Endothelial cell of umbilical vein (primary cell): Measurements from ENCODE around the gene SNHG17. TPM values are rescaled to one million over a fixed set of nuclear protein-coding genes. Genes with fewer than 3 reads are reported as not detected.

ENCODE experiments used
- BruUV-seq: library from RNA; stranded (reverse); fragments of 400-500 nt; replicated peaks from 2 replicates; lab custom pipeline; 2021; lab: Mats Ljungman, UMichigan
- CTCF ChIA-PET: fragments of 300-600, 350-600 bp; sonication (Branson Sonifier 250); formaldehyde crosslinking; loops from one replicate; lab custom pipeline; 2021; ENCODE audit warnings: antibody characterized with exemption, inconsistent platforms; lab: Charles Lee
- POLR2A ChIA-PET: fragments of 300-600, 350-600 bp; sonication (Branson Sonifier 250); formaldehyde crosslinking; loops from one replicate; lab custom pipeline; 2021; ENCODE audit warnings: antibody characterized with exemption, inconsistent platforms; lab: Charles Lee
- DNase-seq: peaks from one replicate; pipeline ENCODE4 v3.0.0-alpha.2; 2011; ENCODE audit warnings: low read depth, low spot score
- FAIRE-seq: peaks from 2 replicates; lab custom pipeline; 2011; peaks lifted over from hg19 to GRCh38; lab: Jason Lieb, UNC
- H2AFZ ChIP-seq: 2 replicates; pipeline ENCODE4 v1.6.0; 2012; ENCODE audit warnings: low read depth, low read length, control low read depth, inconsistent platforms
- H3K27ac ChIP-seq: 2 replicates; pipeline ENCODE4 v1.5.1; 2011; ENCODE audit warnings: low read depth, mild to moderate bottlenecking, control low read depth, low read length, moderate library complexity; ENCODE audit not compliant: insufficient read depth
- H3K27me3 ChIP-seq, 2 experiments: 2 replicates each; pipeline versions ENCODE4 v1.6.0 to v1.6.1; 2011; ENCODE audit warnings: low read length in 2 of 2, mixed read lengths in 1 of 2; ENCODE audit not compliant: control insufficient read depth in 2 of 2, insufficient read depth in 2 of 2
- H3K36me3 ChIP-seq, 2 experiments: 2 replicates in 1 of 2; 3 replicates in 1 of 2; pipeline ENCODE4 v1.5.1; 2011; ENCODE audit warnings: low read length in 2 of 2, mild to moderate bottlenecking in 1 of 2, moderate library complexity in 1 of 2; ENCODE audit not compliant: control insufficient read depth in 2 of 2, insufficient read depth in 2 of 2; ENCODE audit errors: extremely low read depth in 1 of 2
- H3K4me1 ChIP-seq: 3 replicates; pipeline ENCODE4 v1.5.1; 2011; ENCODE audit warnings: mild to moderate bottlenecking, low read length; ENCODE audit not compliant: control insufficient read depth, insufficient read depth; ENCODE audit errors: extremely low read depth
- H3K4me2 ChIP-seq: 2 replicates; pipeline ENCODE4 v1.6.1; 2011; ENCODE audit warnings: low read length, control low read depth, mixed read lengths; ENCODE audit not compliant: insufficient read depth
- H3K4me3 ChIP-seq, 3 experiments: fragments of 200-600 bp in 1 of 3; sonication (generic), shearing (Covaris generic) in 1 of 3; replicated peaks in 1 of 3; 2 replicates each; pipeline ENCODE4 v1.5.1; 2011 to 2016; ENCODE audit warnings: control low read depth in 3 of 3, low read length in 3 of 3, mild to moderate bottlenecking in 2 of 3, inconsistent platforms in 1 of 3, low read depth in 1 of 3, moderate library complexity in 1 of 3; ENCODE audit not compliant: insufficient read depth in 1 of 3
- H3K79me2 ChIP-seq: 2 replicates; pipeline ENCODE4 v1.6.0; 2012; ENCODE audit warnings: low read length, inconsistent platforms; ENCODE audit not compliant: control insufficient read depth, insufficient read depth
- H3K9ac ChIP-seq: replicated peaks from 2 replicates; pipeline ENCODE3; 2011; ENCODE audit warnings: low read length, control low read depth; ENCODE audit not compliant: insufficient read depth; ENCODE audit errors: extremely low read depth
- H3K9me1 ChIP-seq: replicated peaks from 3 replicates; pipeline ENCODE4 v1.6.0; 2011; ENCODE audit warnings: mild to moderate bottlenecking, low read length; ENCODE audit not compliant: control insufficient read depth, insufficient read depth; ENCODE audit errors: extremely low read depth
- H3K9me3 ChIP-seq: replicated peaks from 2 replicates; pipeline ENCODE4 v1.5.1; 2012; ENCODE audit warnings: low read length, inconsistent platforms; ENCODE audit not compliant: control insufficient read depth, insufficient read depth
- H4K20me1 ChIP-seq: replicated peaks from 2 replicates; pipeline ENCODE3; 2011; ENCODE audit warnings: mild to moderate bottlenecking, low read length; ENCODE audit not compliant: control insufficient read depth, insufficient read depth; ENCODE audit errors: extremely low read depth
- CTCF ChIP-seq, 2 donors: IDR thresholded peaks; 1 replicate in 1 of 2; 2 replicates in 1 of 2; pipeline ENCODE4 v1.5.1; 2011; ENCODE audit warnings: low read length in 2 of 2, mild to moderate bottlenecking in 2 of 2, moderate library complexity in 2 of 2, control low read depth in 1 of 2, inconsistent platforms in 1 of 2, low read depth in 1 of 2; ENCODE audit not compliant: insufficient read depth in 1 of 2; ENCODE audit errors: extremely low read depth in 1 of 2
- EZH2 ChIP-seq: IDR thresholded peaks from 2 replicates; pipeline ENCODE4 v1.6.1; 2012; ENCODE audit warnings: borderline replicate concordance, low read depth, mild to moderate bottlenecking, moderate library complexity, low read length, inconsistent platforms; ENCODE audit not compliant: severe bottlenecking
- FOS ChIP-seq: IDR thresholded peaks from 2 replicates; pipeline ENCODE4 v1.6.1; 2011; ENCODE audit warnings: mild to moderate bottlenecking, low read length, moderate library complexity, borderline replicate concordance; ENCODE audit not compliant: insufficient read depth
- GATA2 ChIP-seq: IDR thresholded peaks from 2 replicates; pipeline ENCODE4 v1.7.0; 2011; ENCODE audit warnings: low read depth, mild to moderate bottlenecking, moderate library complexity, mixed read lengths, low read length; ENCODE audit not compliant: insufficient read length, insufficient read depth
- JUN ChIP-seq: IDR thresholded peaks from 2 replicates; pipeline ENCODE4 v1.6.1; 2011; ENCODE audit warnings: borderline replicate concordance, low read depth; ENCODE audit not compliant: insufficient read length, insufficient read depth
- MAX ChIP-seq: IDR thresholded peaks from 2 replicates; pipeline ENCODE4 v1.6.1; 2011; ENCODE audit not compliant: insufficient read depth, insufficient read length
- MYC ChIP-seq: IDR thresholded peaks from one replicate; pipeline ENCODE4 v1.6.1; 2011; ENCODE audit warnings: mild to moderate bottlenecking, low read depth, low read length
- POLR2A ChIP-seq: IDR thresholded peaks from 2 replicates; pipeline ENCODE4 v1.6.1; 2012; ENCODE audit warnings: low read depth, mild to moderate bottlenecking, control low read depth, low read length
- POLR2AphosphoS5 ChIP-seq: IDR thresholded peaks from 2 replicates; pipeline ENCODE4 v1.6.1; 2012; ENCODE audit warnings: low read depth, mild to moderate bottlenecking, control low read depth, low read length, moderate library complexity; ENCODE audit not compliant: insufficient read depth
- dilution Hi-C: fragments of 300-500 bp; cut with MboI; formaldehyde crosslinking; loops from one replicate; pipeline ENCODE4 v1.15.0; 2019; ENCODE audit warnings: low sequenced_read_pairs; ENCODE audit not compliant: extremely low pct_ligation_motif_present
- intact Hi-C: fragments of 100-400 bp; cut with micrococcal nuclease; formaldehyde crosslinking; loops from one replicate; pipeline ENCODE4 v1.10.0; 2022
- polyA plus RNA-seq, 4 experiments: library from polyadenylated mRNA; depleted of rRNA in 3 of 4; stranded (reverse) in 3 of 4; unstranded in 1 of 4; fragments of >200 nt; gene quantifications; 2 replicates each; pipeline versions ENCODE4 v1.2.1 to v1.2.3, GENCODE V29; 2011 to 2012; ENCODE audit warnings: missing spikeins in 1 of 4
- total RNA-seq: library from RNA; stranded (reverse); gene quantifications from 2 replicates; pipeline ENCODE4 v1.2.3, GENCODE V29; 2021

Gene SNHG17
- total and polyA plus RNA-seq, 2 donors (not counting 3 experiments of a cell fraction or from before 2014, with no cell fraction given), result 39.4 to 94.0 TPM

DNA sequence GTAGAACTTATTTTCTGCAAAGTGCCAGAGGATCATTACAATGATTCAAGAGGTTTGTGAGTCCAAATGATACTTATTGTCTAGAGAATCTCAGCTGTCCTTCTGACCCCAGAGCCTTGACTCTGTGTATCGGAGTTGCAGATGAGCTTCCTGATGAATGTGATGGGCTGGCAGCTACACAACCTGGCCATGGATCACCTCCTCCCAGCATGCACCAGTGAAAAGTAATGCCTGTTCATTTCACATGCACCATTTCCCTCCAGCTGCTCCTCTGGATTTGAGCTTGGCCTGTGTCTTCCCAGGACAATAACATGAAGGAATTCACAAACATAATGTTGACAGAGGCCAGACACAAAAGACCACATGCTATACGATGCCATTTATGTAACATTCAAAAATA, 30.0 kb downstream of the SNHG17 start:
- no peaks in the 10 kb centered on the region for H3K9me3 ChIP-seq
- H3K36me3 ChIP-seq, result no peaks in the 10 kb centered on the region
- no peak for TF ChIP-seq MAX
- no peak for TF ChIP-seq POLR2A
- no peak overlapping the region for H3K4me2 ChIP-seq
- H3K79me2 ChIP-seq, result no peaks in the 10 kb centered on the region
- BruUV-seq, result no TSS peak
- H3K27me3 ChIP-seq, result no peaks in the 10 kb centered on the region
- H3K9ac ChIP-seq, result no peak overlapping the region
- H3K27ac ChIP-seq, result no peak overlapping the region
- ChIA-PET POLR2A (no interaction called here), CTCF (no interaction called here)
- no peaks in the 10 kb centered on the region for H3K4me1 ChIP-seq
- FAIRE-seq (no peak), DNase-seq (no peak)
- dilution Hi-C loops (no loop called here), intact Hi-C loops (loop anchor here (5.0 kb wide), 1 partner anchor 348 kb away; no protein-coding TSS in a partner anchor)
- no peak overlapping the region for H3K4me3 ChIP-seq
- no peak overlapping the region for H2AFZ ChIP-seq
- no peaks in the 10 kb centered on the region for H3K9me1 ChIP-seq
- no peaks in the 10 kb centered on the region for H4K20me1 ChIP-seq

DNA sequence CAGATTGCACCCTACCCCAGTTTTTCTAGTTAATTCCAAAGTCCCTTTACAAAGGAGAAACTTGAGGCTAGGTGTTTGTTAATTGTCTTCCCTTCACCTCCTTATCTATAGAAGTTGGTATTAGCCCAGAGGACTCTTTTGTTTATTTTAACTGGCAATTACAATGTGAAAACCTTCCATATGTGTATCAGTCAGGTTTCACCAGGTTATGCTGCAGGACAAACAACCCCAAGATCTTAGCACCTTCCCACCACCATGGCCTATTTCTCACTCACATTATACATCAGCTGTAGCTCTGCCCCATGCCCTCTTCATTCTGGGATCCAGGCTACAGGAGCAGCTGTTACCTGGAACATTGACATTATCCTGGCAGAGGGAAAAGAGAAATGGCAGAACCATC, 31.1 kb downstream of the SNHG17 start:
- Histone ChIP-seq H3K27ac (no peak overlapping the region), H3K9me1 (no peaks in the 10 kb centered on the region), H3K9me3 (no peaks in the 10 kb centered on the region), H3K9ac (no peak overlapping the region), H4K20me1 (no peaks in the 10 kb centered on the region), H3K4me2 (no peak overlapping the region), H3K4me3 (no peak overlapping the region), H3K79me2 (no peaks in the 10 kb centered on the region), H2AFZ (no peak overlapping the region), H3K27me3 (no peaks in the 10 kb centered on the region), H3K36me3 (no peaks in the 10 kb centered on the region), H3K4me1 (no peaks in the 10 kb centered on the region)
- TF ChIP-seq GATA2 (no peak), CTCF (IDR thresholded peaks at IDR 0.05; ENCODE audit: extremely low read depth in 1 of 2, insufficient read depth in 1 of 2, low read depth in 1 of 2, low read length in 2 of 2) (no peak), JUN (no peak), FOS (no peak), EZH2 (no peak), MYC (no peak), MAX (no peak), POLR2A (no peak), POLR2AphosphoS5 (no peak)
- BruUV-seq, result no TSS peak
- CTCF ChIA-PET, result interaction anchor here (1.7 kb wide), 1 partner anchor 12 kb away, joined by 4 read pairs; no protein-coding TSS in a partner anchor
- FAIRE-seq, result no peak
- DNase-seq, result no peak
- intact Hi-C loops, result no loop called here
- dilution Hi-C loops, result no loop called here
- POLR2A ChIA-PET, result no interaction called here
